SIG-M5 (cell line): ENCODE results near the gene RASSF1.

ENCODE experiments used
- DNase-seq: peaks from one replicate; lab custom pipeline; 2025; lab: John Stamatoyannopoulos, UW

Gene RASSF1

GRCh38 chr3:50365080-50365841, 24.6 kb upstream of the RASSF1 start:
- DNase-seq, result no peak

GRCh38 chr3:50364573-50365079, 24.0 kb upstream of the RASSF1 start:
- DNase-seq, result no peak

- DNase-seq, result no peak
These were observed 19.1 kb upstream of the RASSF1 start for GRCh38 chr3:50359760-50360110.

- DNase-seq, result peak; percentile 99
These were observed 18.5 kb upstream of the RASSF1 start, which contains the start of gene TMEM115 for GRCh38 chr3:50358911-50359759. TMEM115 (minus strand) TSS chr3:50359521; CDS start chr3:50359063, 458 bp downstream.

- DNase-seq, result no peak
These were observed 17.8 kb upstream of the RASSF1 start for GRCh38 chr3:50358355-50358910.

GRCh38 chr3:50357481-50357880, 16.8 kb upstream of the RASSF1 start:
- no peak for DNase-seq

GRCh38 chr3:50356553-50356952, 15.9 kb upstream of the RASSF1 start:
- no peak for DNase-seq

GRCh38 chr3:50355829-50356552, 15.4 kb upstream of the RASSF1 start:
- no peak for DNase-seq

- no peak for DNase-seq
These were observed 14.2 kb upstream of the RASSF1 start for GRCh38 chr3:50354850-50355249.

- DNase-seq, result no peak
These were observed 13.6 kb upstream of the RASSF1 start for GRCh38 chr3:50354186-50354764.

- DNase-seq, result no peak
These were observed 12.8 kb upstream of the RASSF1 start for GRCh38 chr3:50353245-50354004.

GRCh38 chr3:50352781-50353180, 12.1 kb upstream of the RASSF1 start:
- DNase-seq, result no peak

- DNase-seq, result no peak
These were observed 10.7 kb upstream of the RASSF1 start for GRCh38 chr3:50351323-50351697.

GRCh38 chr3:50350527-50351322, 10.1 kb upstream of the RASSF1 start, which contains the start of the genes CYB561D2 and NPRL2:
CYB561D2 (plus strand) TSS chr3:50350862; CDS start chr3:50351434, 572 bp downstream.
NPRL2 (minus strand) TSS chr3:50350775; CDS start chr3:50350652, 123 bp downstream.
- peak; percentile 80 for DNase-seq

GRCh38 chr3:50350213-50350526, 9.5 kb upstream of the RASSF1 start:
- no peak for DNase-seq

- DNase-seq, result peak; percentile 28
These were observed 6.7 kb upstream of the RASSF1 start for GRCh38 chr3:50347187-50347813.

GRCh38 chr3:50345586-50346234, 5.1 kb upstream of the RASSF1 start, which contains the start of gene ZMYND10:
ZMYND10 (minus strand) TSS chr3:50345732; CDS start chr3:50345579, 153 bp downstream.
- no peak for DNase-seq

- DNase-seq, result no peak
These were observed 4.4 kb upstream of the RASSF1 start for GRCh38 chr3:50345008-50345407.
